Endothelial cell of umbilical vein (primary cell): ENCODE measurements around the gene CIBAR2. TPM values are rescaled to one million over a fixed set of nuclear protein-coding genes. Genes with fewer than 3 reads are reported as not detected.
"Not testable (repeated sequence)": the region's sequence is repeated elsewhere in the genome, so short reads cannot be mapped to it uniquely, and the experiment has no call there.

Experiments used
- BruUV-seq: library from RNA; stranded (reverse); fragments of 400-500 nt; replicated peaks from 2 replicates; lab custom pipeline; 2021; lab: Mats Ljungman, UMichigan
- CTCF ChIA-PET: fragments of 300-600, 350-600 bp; sonication (Branson Sonifier 250); formaldehyde crosslinking; loops from one replicate; lab custom pipeline; 2021; ENCODE audit warnings: antibody characterized with exemption, inconsistent platforms; lab: Charles Lee
- POLR2A ChIA-PET: fragments of 300-600, 350-600 bp; sonication (Branson Sonifier 250); formaldehyde crosslinking; loops from one replicate; lab custom pipeline; 2021; ENCODE audit warnings: antibody characterized with exemption, inconsistent platforms; lab: Charles Lee
- DNase-seq: peaks from one replicate; pipeline ENCODE4 v3.0.0-alpha.2; 2011; ENCODE audit warnings: low read depth, low spot score
- FAIRE-seq: peaks from 2 replicates; lab custom pipeline; 2011; peaks lifted over from hg19 to GRCh38; lab: Jason Lieb, UNC
- H2AFZ ChIP-seq: 2 replicates; pipeline ENCODE4 v1.6.0; 2012; ENCODE audit warnings: low read depth, low read length, control low read depth, inconsistent platforms
- H3K27ac ChIP-seq: 2 replicates; pipeline ENCODE4 v1.5.1; 2011; ENCODE audit warnings: low read depth, mild to moderate bottlenecking, control low read depth, low read length, moderate library complexity; ENCODE audit not compliant: insufficient read depth
- H3K27me3 ChIP-seq, 2 experiments: 2 replicates each; pipeline versions ENCODE4 v1.6.0 to v1.6.1; 2011; ENCODE audit warnings: low read length in 2 of 2, mixed read lengths in 1 of 2; ENCODE audit not compliant: control insufficient read depth in 2 of 2, insufficient read depth in 2 of 2
- H3K36me3 ChIP-seq, 2 experiments: 2 replicates in 1 of 2; 3 replicates in 1 of 2; pipeline ENCODE4 v1.5.1; 2011; ENCODE audit warnings: low read length in 2 of 2, mild to moderate bottlenecking in 1 of 2, moderate library complexity in 1 of 2; ENCODE audit not compliant: control insufficient read depth in 2 of 2, insufficient read depth in 2 of 2; ENCODE audit errors: extremely low read depth in 1 of 2
- H3K4me1 ChIP-seq: 3 replicates; pipeline ENCODE4 v1.5.1; 2011; ENCODE audit warnings: mild to moderate bottlenecking, low read length; ENCODE audit not compliant: control insufficient read depth, insufficient read depth; ENCODE audit errors: extremely low read depth
- H3K4me2 ChIP-seq: 2 replicates; pipeline ENCODE4 v1.6.1; 2011; ENCODE audit warnings: low read length, control low read depth, mixed read lengths; ENCODE audit not compliant: insufficient read depth
- H3K4me3 ChIP-seq, 3 experiments: fragments of 200-600 bp in 1 of 3; sonication (generic), shearing (Covaris generic) in 1 of 3; replicated peaks in 1 of 3; 2 replicates each; pipeline ENCODE4 v1.5.1; 2011 to 2016; ENCODE audit warnings: control low read depth in 3 of 3, low read length in 3 of 3, mild to moderate bottlenecking in 2 of 3, inconsistent platforms in 1 of 3, low read depth in 1 of 3, moderate library complexity in 1 of 3; ENCODE audit not compliant: insufficient read depth in 1 of 3
- H3K79me2 ChIP-seq: 2 replicates; pipeline ENCODE4 v1.6.0; 2012; ENCODE audit warnings: low read length, inconsistent platforms; ENCODE audit not compliant: control insufficient read depth, insufficient read depth
- H3K9ac ChIP-seq: replicated peaks from 2 replicates; pipeline ENCODE3; 2011; ENCODE audit warnings: low read length, control low read depth; ENCODE audit not compliant: insufficient read depth; ENCODE audit errors: extremely low read depth
- H3K9me1 ChIP-seq: replicated peaks from 3 replicates; pipeline ENCODE4 v1.6.0; 2011; ENCODE audit warnings: mild to moderate bottlenecking, low read length; ENCODE audit not compliant: control insufficient read depth, insufficient read depth; ENCODE audit errors: extremely low read depth
- H3K9me3 ChIP-seq: replicated peaks from 2 replicates; pipeline ENCODE4 v1.5.1; 2012; ENCODE audit warnings: low read length, inconsistent platforms; ENCODE audit not compliant: control insufficient read depth, insufficient read depth
- H4K20me1 ChIP-seq: replicated peaks from 2 replicates; pipeline ENCODE3; 2011; ENCODE audit warnings: mild to moderate bottlenecking, low read length; ENCODE audit not compliant: control insufficient read depth, insufficient read depth; ENCODE audit errors: extremely low read depth
- CTCF ChIP-seq, 2 donors: IDR thresholded peaks; 1 replicate in 1 of 2; 2 replicates in 1 of 2; pipeline ENCODE4 v1.5.1; 2011; ENCODE audit warnings: low read length in 2 of 2, mild to moderate bottlenecking in 2 of 2, moderate library complexity in 2 of 2, control low read depth in 1 of 2, inconsistent platforms in 1 of 2, low read depth in 1 of 2; ENCODE audit not compliant: insufficient read depth in 1 of 2; ENCODE audit errors: extremely low read depth in 1 of 2
- EZH2 ChIP-seq: IDR thresholded peaks from 2 replicates; pipeline ENCODE4 v1.6.1; 2012; ENCODE audit warnings: borderline replicate concordance, low read depth, mild to moderate bottlenecking, moderate library complexity, low read length, inconsistent platforms; ENCODE audit not compliant: severe bottlenecking
- FOS ChIP-seq: IDR thresholded peaks from 2 replicates; pipeline ENCODE4 v1.6.1; 2011; ENCODE audit warnings: mild to moderate bottlenecking, low read length, moderate library complexity, borderline replicate concordance; ENCODE audit not compliant: insufficient read depth
- GATA2 ChIP-seq: IDR thresholded peaks from 2 replicates; pipeline ENCODE4 v1.7.0; 2011; ENCODE audit warnings: low read depth, mild to moderate bottlenecking, moderate library complexity, mixed read lengths, low read length; ENCODE audit not compliant: insufficient read length, insufficient read depth
- JUN ChIP-seq: IDR thresholded peaks from 2 replicates; pipeline ENCODE4 v1.6.1; 2011; ENCODE audit warnings: borderline replicate concordance, low read depth; ENCODE audit not compliant: insufficient read length, insufficient read depth
- MAX ChIP-seq: IDR thresholded peaks from 2 replicates; pipeline ENCODE4 v1.6.1; 2011; ENCODE audit not compliant: insufficient read depth, insufficient read length
- MYC ChIP-seq: IDR thresholded peaks from one replicate; pipeline ENCODE4 v1.6.1; 2011; ENCODE audit warnings: mild to moderate bottlenecking, low read depth, low read length
- POLR2A ChIP-seq: IDR thresholded peaks from 2 replicates; pipeline ENCODE4 v1.6.1; 2012; ENCODE audit warnings: low read depth, mild to moderate bottlenecking, control low read depth, low read length
- POLR2AphosphoS5 ChIP-seq: IDR thresholded peaks from 2 replicates; pipeline ENCODE4 v1.6.1; 2012; ENCODE audit warnings: low read depth, mild to moderate bottlenecking, control low read depth, low read length, moderate library complexity; ENCODE audit not compliant: insufficient read depth
- dilution Hi-C: fragments of 300-500 bp; cut with MboI; formaldehyde crosslinking; loops from one replicate; pipeline ENCODE4 v1.15.0; 2019; ENCODE audit warnings: low sequenced_read_pairs; ENCODE audit not compliant: extremely low pct_ligation_motif_present
- intact Hi-C: fragments of 100-400 bp; cut with micrococcal nuclease; formaldehyde crosslinking; loops from one replicate; pipeline ENCODE4 v1.10.0; 2022
- polyA plus RNA-seq, 4 experiments: library from polyadenylated mRNA; depleted of rRNA in 3 of 4; stranded (reverse) in 3 of 4; unstranded in 1 of 4; fragments of >200 nt; gene quantifications; 2 replicates each; pipeline versions ENCODE4 v1.2.1 to v1.2.3, GENCODE V29; 2011 to 2012; ENCODE audit warnings: missing spikeins in 1 of 4
- total RNA-seq: library from RNA; stranded (reverse); gene quantifications from 2 replicates; pipeline ENCODE4 v1.2.3, GENCODE V29; 2021

CIBAR2 gene
- total and polyA plus RNA-seq, 2 donors (not counting 3 experiments of a cell fraction or from before 2014, with no cell fraction given): 0.07 TPM; not detected in 1

- Histone ChIP-seq H3K9me1 (no peaks in the 10 kb centered on the region), H3K4me1 (peaks cover 9% of the 10 kb centered on the region), H3K4me3 (peak overlapping the region in 1 of 3 experiments; percentile 47), H3K9me3 (no peaks in the 10 kb centered on the region), H3K27ac (no peak overlapping the region), H3K27me3 (no peaks in the 10 kb centered on the region), H2AFZ (peak overlapping the region; percentile 93), H3K36me3 (no peaks in the 10 kb centered on the region), H3K9ac (no peak overlapping the region), H3K79me2 (no peaks in the 10 kb centered on the region), H4K20me1 (no peaks in the 10 kb centered on the region), H3K4me2 (peak overlapping the region; percentile 90)
- dilution Hi-C loops: no loop called here
- DNase-seq (no peak), FAIRE-seq (no peak)
- ChIA-PET POLR2A (no interaction called here), CTCF (interaction anchor here (1.1 to 5.9 kb wide), 7 partner anchors 8 to 43 kb away, joined by 3 to 123 read pairs (median 7); partner anchors contain the start of gene ZDHHC7)
- TF ChIP-seq MYC (no peak), MAX (no peak), CTCF (IDR thresholded peaks at IDR 0.05; ENCODE audit: extremely low read depth in 1 of 2, insufficient read depth in 1 of 2, low read depth in 1 of 2, low read length in 2 of 2) (no peak), EZH2 (no peak), FOS (no peak), POLR2AphosphoS5 (no peak), POLR2A (no peak), JUN (no peak), GATA2 (no peak)
- no TSS peak for BruUV-seq
- intact Hi-C loops: no loop called here
These were observed 57.3 kb downstream of the CIBAR2 start for GRCh38 chr16:85054948-85055492.

- H3K4me2 ChIP-seq, H3K9ac ChIP-seq, H3K79me2 ChIP-seq, intact Hi-C loops, H2AFZ ChIP-seq, H3K36me3 ChIP-seq, POLR2A ChIA-PET, DNase-seq, H3K27me3 ChIP-seq, H3K4me3 ChIP-seq, H3K9me1 ChIP-seq, H3K9me3 ChIP-seq, H3K4me1 ChIP-seq, dilution Hi-C loops, BruUV-seq, H4K20me1 ChIP-seq, FAIRE-seq, H3K27ac ChIP-seq: not testable (repeated sequence)
- CTCF ChIA-PET: interaction anchor here (5.9 kb wide), 1 partner anchor 32 kb away, joined by 123 read pairs; no protein-coding TSS in a partner anchor
These were observed 58.0 kb downstream of the CIBAR2 start for GRCh38 chr16:85054321-85054720.
